Smooth muscle cell (in vitro differentiated cells): ENCODE results near the gene ZNF345. TPM values are rescaled to one million over a fixed set of nuclear protein-coding genes. Genes with fewer than 3 reads are reported as not detected.

Experiments
- DNase-seq: peaks from one replicate; lab custom pipeline; 2025; ENCODE audit not compliant: unreplicated experiment; lab: John Stamatoyannopoulos, UW
- H2AFZ ChIP-seq: fragments of 200-600 bp; sonication (generic); 2 replicates; pipeline ENCODE4 v1.6.0; 2016; ENCODE audit warnings: antibody characterized with exemption, low read depth, mild to moderate bottlenecking
- H3F3A ChIP-seq: fragments of 200-600 bp; sonication (generic); 2 replicates; pipeline ENCODE4 v1.6.0; 2017; ENCODE audit warnings: antibody characterized with exemption, low read depth
- H3K27ac ChIP-seq: fragments of 200-600 bp; sonication (generic); 2 replicates; pipeline ENCODE4 v1.5.1; 2016; ENCODE audit warnings: low read depth, mild to moderate bottlenecking
- H3K27me3 ChIP-seq: fragments of 200-600 bp; sonication (generic); 2 replicates; pipeline ENCODE4 v1.6.1; 2016; ENCODE audit warnings: low read depth, mild to moderate bottlenecking
- H3K36me3 ChIP-seq: fragments of 200-600 bp; sonication (generic); 2 replicates; pipeline ENCODE4 v1.5.1; 2016; ENCODE audit warnings: low read depth
- H3K4me1 ChIP-seq: fragments of 200-600 bp; sonication (generic); 2 replicates; pipeline ENCODE4 v1.5.1; 2016; ENCODE audit warnings: low read depth
- H3K4me2 ChIP-seq: fragments of 200-600 bp; sonication (generic); 2 replicates; pipeline ENCODE4 v1.6.0; 2016; ENCODE audit warnings: mild to moderate bottlenecking
- H3K4me3 ChIP-seq: fragments of 200-600 bp; sonication (generic); 2 replicates; pipeline ENCODE4 v1.5.1; 2016; ENCODE audit warnings: mild to moderate bottlenecking
- H3K79me2 ChIP-seq: fragments of 200-600 bp; sonication (generic); 2 replicates; pipeline ENCODE4 v1.6.0; 2016; ENCODE audit warnings: low read depth, mild to moderate bottlenecking
- H3K9ac ChIP-seq: fragments of 200-600 bp; sonication (generic); 2 replicates; pipeline ENCODE4 v1.6.0; 2016; ENCODE audit warnings: low read depth
- H3K9me3 ChIP-seq: fragments of 200-600 bp; sonication (generic); replicated peaks from 2 replicates; pipeline ENCODE4 v1.5.1; 2016; ENCODE audit warnings: low read depth
- H4K20me1 ChIP-seq: fragments of 200-600 bp; sonication (generic); 2 replicates; pipeline ENCODE4 v1.6.0; 2016; ENCODE audit warnings: low read depth
- CTCF ChIP-seq: fragments of 200-600 bp; sonication (generic); IDR thresholded peaks from 2 replicates; pipeline ENCODE4 v1.5.1; 2017; ENCODE audit warnings: borderline replicate concordance, mild to moderate bottlenecking, antibody characterized with exemption; ENCODE audit not compliant: insufficient read depth, poor library complexity, severe bottlenecking
- WGBS: methylation state at CpG from one replicate; pipeline ENCODE4 v1.1.7; 2016; ENCODE audit warnings: low lambda C conversion rate; 5-methylcytosine and 5-hydroxymethylcytosine counted together
- polyA plus RNA-seq: library from polyadenylated mRNA; unstranded; fragments of >200 nt; fragmentation: Nextera tagmentation; extraction: Ambion mirVana; gene quantifications from 2 replicates; pipeline ENCODE4 v1.2.1, GENCODE V29; 2016
- total RNA-seq: library from RNA; depleted of rRNA; stranded (reverse); fragments of >200 nt; gene quantifications from 2 replicates; pipeline ENCODE4 v1.2.3, GENCODE V29; 2014

The ZNF345 gene
- total and polyA plus RNA-seq, 2 experiments from 2014 or later, result 1.7 to 4.8 TPM

GRCh38 chr19:36847968-36848367 lies 2.7 kb upstream of the ZNF345 start:
- no peak overlapping the region for H2AFZ ChIP-seq
- H3F3A ChIP-seq, result no peaks in the 10 kb centered on the region
- no peak overlapping the region for H3K27ac ChIP-seq

GRCh38 chr19:36849701-36850558 lies 746 bp upstream of the ZNF345 start:
- 2% methylated on average over 35 of the region's 36 CpGs for WGBS
- Histone ChIP-seq H3K9me3 (peaks cover 11% of the 10 kb centered on the region), H3K27ac (peak overlapping the region; percentile 86), H4K20me1 (no peaks in the 10 kb centered on the region), H3F3A (no peaks in the 10 kb centered on the region), H3K9ac (peak overlapping the region; percentile 85), H3K4me1 (peaks cover 13% of the 10 kb centered on the region), H3K4me3 (peak overlapping the region; percentile 87), H3K79me2 (peaks cover 17% of the 10 kb centered on the region), H3K4me2 (peak overlapping the region; percentile 88), H3K36me3 (peaks cover 5% of the 10 kb centered on the region), H2AFZ (peak overlapping the region; percentile 99), H3K27me3 (no peaks in the 10 kb centered on the region)
- peak; percentile 53 for DNase-seq
- no peak for TF ChIP-seq CTCF

More at GRCh38 chr19:36847968-36848367, 2.7 kb upstream of the ZNF345 start:
- Histone ChIP-seq H3K4me3 (no peak overlapping the region), H3K4me1 (peaks cover 13% of the 10 kb centered on the region), H3K27me3 (no peaks in the 10 kb centered on the region), H3K9ac (no peak overlapping the region), H3K79me2 (peaks cover 17% of the 10 kb centered on the region), H3K4me2 (no peak overlapping the region), H3K36me3 (no peaks in the 10 kb centered on the region), H4K20me1 (no peaks in the 10 kb centered on the region), H3K9me3 (no peaks in the 10 kb centered on the region)
- TF ChIP-seq CTCF, result no peak
- WGBS, result 100% methylated on average over 1 of the region's 1 CpG
- DNase-seq, result no peak

- Histone ChIP-seq H3K27ac (no peak overlapping the region), H4K20me1 (no peaks in the 10 kb centered on the region), H3K4me1 (peaks cover 13% of the 10 kb centered on the region), H3K9me3 (peaks cover 18% of the 10 kb centered on the region), H3K27me3 (no peaks in the 10 kb centered on the region), H3F3A (no peaks in the 10 kb centered on the region), H3K4me3 (peak overlapping the region; percentile 87), H3K9ac (no peak overlapping the region), H3K4me2 (peak overlapping the region; percentile 88), H3K36me3 (peaks cover 21% of the 10 kb centered on the region), H2AFZ (peak overlapping the region; percentile 99), H3K79me2 (peaks cover 24% of the 10 kb centered on the region)
- 97% methylated on average over 3 of the region's 3 CpGs for WGBS
- no peak for DNase-seq
- no peak for TF ChIP-seq CTCF
Observed at GRCh38 chr19:36851898-36852297, 1.2 kb downstream of the ZNF345 start.
